GM21360 (cell line): Measurements from ENCODE around the gene DOCK10.

Experiments
- ATAC-seq: cut with Tn5 transposase; IDR thresholded peaks from one replicate; pipeline ENCODE4 v1.9.1; 2021; ENCODE audit warnings: mild to moderate bottlenecking, moderate library complexity; ENCODE audit not compliant: unreplicated experiment

DOCK10 gene

GRCh38 chr2:224846161-224846560 is 196.1 kb downstream of the DOCK10 start:
- ATAC-seq = no peak

- no peak for ATAC-seq
These were observed 199.1 kb downstream of the DOCK10 start for GRCh38 chr2:224843141-224843540.

GRCh38 chr2:224841910-224842309 is 200.4 kb downstream of the DOCK10 start:
- ATAC-seq = no peak

GRCh38 chr2:224838335-224838734 is 203.9 kb downstream of the DOCK10 start:
- ATAC-seq = no peak

GRCh38 chr2:224837558-224837957 is 204.7 kb downstream of the DOCK10 start:
- no peak for ATAC-seq

- ATAC-seq = no peak
These were observed 205.2 kb downstream of the DOCK10 start for GRCh38 chr2:224837066-224837465.

- no peak for ATAC-seq
These were observed 206.0 kb downstream of the DOCK10 start for GRCh38 chr2:224836263-224836662.

- ATAC-seq = no peak
These were observed 206.9 kb downstream of the DOCK10 start for GRCh38 chr2:224835405-224835804.

GRCh38 chr2:224833986-224834385 is 208.3 kb downstream of the DOCK10 start:
- no peak for ATAC-seq

- ATAC-seq = no peak
These were observed 210.1 kb downstream of the DOCK10 start for GRCh38 chr2:224832207-224832606.

- no peak for ATAC-seq
These were observed 210.7 kb downstream of the DOCK10 start for GRCh38 chr2:224831530-224831929.

GRCh38 chr2:224820283-224820991 is 221.8 kb downstream of the DOCK10 start:
- ATAC-seq = no peak

GRCh38 chr2:224819075-224819474 is 223.2 kb downstream of the DOCK10 start:
- ATAC-seq = no peak

GRCh38 chr2:224817676-224818075 is 224.6 kb downstream of the DOCK10 start:
- no peak for ATAC-seq

GRCh38 chr2:224816816-224817215 is 225.5 kb downstream of the DOCK10 start:
- no peak for ATAC-seq

- no peak for ATAC-seq
These were observed 228.7 kb downstream of the DOCK10 start for GRCh38 chr2:224813578-224813977.

GRCh38 chr2:224807153-224807964 is 234.9 kb downstream of the DOCK10 start:
- ATAC-seq = no peak

- ATAC-seq = no peak
These were observed 238.3 kb downstream of the DOCK10 start for GRCh38 chr2:224803930-224804329.

GRCh38 chr2:224802407-224802806 is 239.9 kb downstream of the DOCK10 start:
- no peak for ATAC-seq

GRCh38 chr2:224801360-224801759 is 240.9 kb downstream of the DOCK10 start:
- no peak for ATAC-seq

- ATAC-seq = no peak
These were observed 242.6 kb downstream of the DOCK10 start for GRCh38 chr2:224799691-224800090.

- no peak for ATAC-seq
These were observed 244.1 kb downstream of the DOCK10 start for GRCh38 chr2:224798180-224798579.
